ENCODE measurements around the gene ADAMTS1.

- TF ChIP-seq MYC (CRISPR knock-in tag; IDR thresholded peaks at IDR 0.05; ENCODE audit: borderline replicate concordance) (no peak), ZKSCAN8 (CRISPR knock-in tag; IDR thresholded peaks at IDR 0.05; ENCODE audit: borderline replicate concordance) (no peak), MTF1 (CRISPR knock-in tag; IDR thresholded peaks at IDR 0.05) (no peak), CBFB (CRISPR knock-in tag; IDR thresholded peaks at IDR 0.05) (no peak)
Observed at GRCh38 chr21:26851109-26851944, 6.1 kb upstream of the ADAMTS1 start.

All from HepG2 (cell line).